Stimulated activated CD4-positive, alpha-beta T cell treated with anti-CD3 and anti-CD28 coated beads, Interleukin-4, amount 100 ng/mL, for 24 hours (primary cell): Measurements from ENCODE around the gene CA10.

Experiments used
- DNase-seq: peaks from one replicate; pipeline ENCODE4 v3.0.0-alpha.2; 2020

Gene CA10

DNA sequence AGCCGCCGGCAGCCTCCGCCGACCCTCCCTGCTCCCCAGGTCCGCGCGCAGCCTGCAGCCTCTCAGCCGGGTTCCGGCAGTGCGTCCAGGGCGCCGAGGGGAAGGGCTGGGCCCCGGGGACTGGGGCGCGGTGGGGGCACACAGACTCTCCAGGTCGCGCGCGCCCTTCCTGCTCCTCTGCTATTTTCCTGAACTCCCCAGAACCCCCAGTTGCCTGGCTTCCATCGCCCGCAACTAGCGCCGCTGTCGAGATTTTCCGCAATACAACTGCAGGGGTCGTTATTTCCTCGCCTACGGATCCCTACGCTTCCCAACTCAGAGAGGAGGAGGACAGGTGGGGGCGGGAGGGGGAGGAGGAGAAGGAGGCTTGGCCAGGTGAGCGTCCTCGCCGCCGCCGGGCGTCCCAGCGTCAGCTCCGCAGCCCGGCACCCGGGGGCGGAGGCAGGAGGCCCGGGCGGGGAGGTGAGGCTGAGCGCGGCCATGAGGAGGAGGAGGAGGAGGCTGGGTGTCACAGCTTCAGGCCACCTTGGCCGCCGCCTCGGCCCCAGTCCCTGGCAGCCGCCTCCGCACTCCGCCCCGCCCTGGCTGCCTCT is at the start of gene CA10:
Gene CA10 (minus strand): TSS at position 265 of the 593 bp plus-strand sequence.
- DNase-seq: no peak

DNA sequence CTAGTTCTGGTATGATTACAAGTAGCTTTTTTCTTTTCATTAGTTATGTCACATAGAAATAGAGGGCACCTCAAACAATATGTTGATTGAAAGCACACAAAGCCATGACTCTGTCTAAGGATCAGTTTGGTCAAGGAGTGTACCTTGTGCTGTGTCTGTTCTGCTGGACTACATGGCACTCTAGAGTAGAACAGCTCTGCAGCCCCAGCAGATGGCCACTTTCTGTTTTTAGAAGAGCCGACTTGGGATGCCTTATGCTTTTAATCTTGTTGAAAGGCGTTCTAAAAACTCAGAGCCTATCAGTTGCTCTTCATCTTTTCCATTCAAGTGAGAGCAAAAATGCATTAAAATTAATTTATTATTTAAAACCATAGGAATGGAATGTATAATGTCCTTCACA is 49.3 kb upstream of the CA10 start:
- no peak for DNase-seq

DNA sequence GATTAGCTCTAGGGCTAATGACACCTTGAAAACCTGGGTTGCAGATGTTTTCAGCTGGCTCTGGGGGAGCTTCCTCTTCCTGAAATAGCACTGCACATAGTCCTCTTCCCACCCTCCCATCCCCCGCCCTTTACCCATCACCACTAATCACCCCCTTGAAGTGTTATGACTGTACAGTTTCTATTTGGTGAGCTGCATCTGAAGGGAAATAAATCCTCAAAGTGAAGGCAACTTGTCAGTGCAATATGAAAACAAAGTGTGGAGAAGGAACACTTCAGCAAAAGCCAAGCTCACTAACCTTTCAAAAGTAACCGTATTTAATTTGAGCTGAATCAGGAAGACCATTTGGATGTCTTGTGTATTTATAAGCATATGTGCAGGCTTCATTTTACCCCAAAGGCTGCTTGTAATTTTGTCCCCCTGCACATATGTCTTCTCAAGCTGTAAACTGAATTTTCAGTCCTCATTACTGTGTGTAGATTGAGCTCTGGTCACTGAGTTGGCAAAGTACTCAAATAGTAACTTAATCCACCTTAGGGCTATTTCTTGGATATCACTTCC is 44.1 kb upstream of the CA10 start:
- no peak for DNase-seq

DNA sequence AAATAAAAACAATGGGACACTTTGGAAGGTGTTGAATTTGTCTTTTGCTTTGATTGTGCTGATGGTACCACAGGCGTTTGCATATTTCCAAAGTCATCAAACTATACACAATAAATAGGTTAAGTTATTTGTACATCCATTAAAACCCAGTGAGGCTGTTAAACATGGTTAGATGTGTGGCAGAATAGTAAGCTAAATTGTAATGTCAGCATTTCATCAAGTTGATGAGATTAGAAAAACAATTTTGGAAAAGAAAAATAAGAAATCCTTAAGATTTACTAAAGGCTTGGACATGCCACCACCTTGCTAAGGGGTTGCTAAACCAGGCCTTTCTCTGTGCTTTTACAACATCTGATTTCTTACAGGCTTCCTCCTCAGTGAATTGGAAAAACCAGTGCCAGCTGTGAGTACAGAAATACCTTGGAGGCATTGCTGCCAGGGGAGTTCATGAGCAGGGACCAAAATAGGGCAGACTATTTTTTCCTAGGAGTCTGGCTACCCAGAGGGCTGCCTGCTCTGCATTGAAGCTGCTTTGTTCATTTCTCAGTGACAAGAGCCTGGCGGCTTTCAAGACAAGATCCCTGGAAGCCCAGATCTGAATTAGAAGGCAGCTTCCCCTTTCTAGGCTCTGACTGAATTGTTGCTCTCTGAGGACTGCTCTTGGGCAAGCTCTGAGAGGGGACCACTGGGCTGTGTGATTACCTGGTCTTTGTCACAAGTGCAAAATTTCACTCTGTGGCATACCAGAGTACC is 43.4 kb upstream of the CA10 start:
- no peak for DNase-seq

DNA sequence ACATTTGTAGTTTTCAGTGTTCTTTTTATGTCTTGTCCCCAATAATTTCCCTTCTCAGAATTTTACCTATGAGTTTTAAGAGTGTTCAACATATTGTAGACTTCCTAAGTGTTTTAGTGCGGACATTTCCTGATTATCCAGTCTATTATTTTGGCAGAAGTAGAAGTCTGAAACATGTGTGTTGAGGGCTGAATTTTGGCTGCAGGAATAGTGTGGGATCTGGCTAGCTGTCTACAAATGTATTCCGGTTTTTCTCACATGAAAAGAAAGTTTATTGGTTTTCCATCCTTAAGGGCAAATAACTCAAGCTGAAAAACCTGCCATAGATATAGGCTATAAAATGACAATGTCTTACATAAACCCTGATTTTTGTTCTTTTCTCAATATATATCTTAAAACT is 33.0 kb upstream of the CA10 start:
- no peak for DNase-seq

DNA sequence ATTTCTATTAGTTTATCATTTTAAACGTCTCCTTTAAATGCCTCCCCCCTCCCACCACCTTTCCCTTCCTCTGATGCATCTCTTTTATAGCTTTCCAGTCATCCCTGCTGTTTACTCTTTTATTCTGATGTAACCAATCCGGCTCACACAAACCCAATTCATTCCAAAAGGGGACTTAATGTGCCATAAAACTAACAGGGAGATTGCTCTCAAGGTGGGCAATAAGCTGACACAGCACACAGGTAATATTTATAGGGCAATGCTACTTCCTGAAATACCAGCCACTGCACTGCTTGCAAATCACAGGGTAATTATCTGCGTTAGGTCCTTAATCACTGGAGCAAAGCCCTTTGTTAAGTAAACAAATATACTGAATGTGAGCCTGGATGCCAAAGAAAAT is 23.3 kb upstream of the CA10 start:
- no peak for DNase-seq

DNA sequence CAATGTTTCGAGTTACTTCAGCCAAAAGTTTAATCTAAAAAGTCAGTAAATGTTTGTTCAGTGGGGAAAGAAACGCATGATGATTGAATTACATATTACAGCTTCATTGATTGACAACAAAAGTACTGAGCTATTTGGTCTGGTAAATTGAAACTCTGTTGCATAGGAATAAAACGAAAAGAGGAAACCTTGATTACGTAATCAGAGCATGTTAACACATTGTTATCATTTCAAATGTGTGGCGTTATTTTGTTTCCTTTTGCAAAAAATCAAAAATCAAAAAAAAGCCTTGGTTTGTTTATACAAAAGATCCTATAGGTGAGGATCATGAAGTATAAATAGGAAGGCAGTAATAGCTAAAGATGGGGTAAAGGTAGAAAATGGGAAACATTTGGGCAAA is 19.5 kb upstream of the CA10 start:
- DNase-seq: no peak

DNA sequence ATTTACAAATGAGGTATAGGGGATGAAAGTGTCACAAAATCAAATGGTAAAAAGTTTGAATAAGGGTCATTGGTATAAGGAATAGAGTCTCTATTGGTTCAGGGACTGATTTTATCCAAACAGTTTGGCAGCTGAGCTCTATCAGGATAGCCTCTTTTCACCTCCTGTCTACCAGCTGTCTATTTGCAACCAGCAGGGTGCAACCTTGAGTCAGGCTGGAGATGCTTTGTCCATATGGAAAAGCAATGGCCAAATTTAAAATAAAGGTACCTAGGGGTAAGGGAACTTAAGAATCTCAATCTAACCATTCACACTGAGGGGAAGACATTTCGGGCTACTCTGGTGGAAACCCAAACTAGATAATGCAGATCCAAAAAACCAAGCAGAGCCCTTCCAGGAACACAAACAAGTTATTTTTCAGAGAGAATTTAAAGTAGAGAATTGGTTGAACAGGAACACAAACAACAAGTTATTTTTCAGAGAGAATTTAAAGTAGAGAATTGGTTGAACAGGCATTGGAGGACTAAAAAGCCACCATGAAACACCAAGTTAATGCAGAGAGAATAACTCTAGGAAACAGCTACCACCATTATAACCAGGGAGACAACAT is 12.6 kb upstream of the CA10 start:
- no peak for DNase-seq

DNA sequence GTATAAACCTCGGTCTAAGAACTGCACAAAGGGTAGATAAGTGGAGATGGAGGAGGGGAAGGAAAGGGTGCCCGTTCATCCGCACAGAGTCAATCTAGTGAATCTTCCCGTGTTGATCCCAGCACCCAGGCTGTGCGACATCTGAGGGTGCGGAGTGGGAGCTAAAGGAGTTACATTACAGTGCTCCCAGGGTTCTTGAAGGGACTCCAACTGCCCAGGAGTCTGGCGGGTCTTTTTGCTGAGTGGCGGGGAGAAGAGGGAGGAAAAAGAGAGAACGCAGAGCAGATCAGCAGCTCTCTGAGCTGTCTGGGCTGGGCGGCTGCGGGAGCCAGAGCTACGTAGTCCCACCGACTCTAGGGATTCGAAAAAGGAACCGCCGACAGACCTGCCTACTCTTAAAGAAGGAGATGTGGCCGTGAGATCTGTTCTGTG is 1.6 kb upstream of the CA10 start:
- DNase-seq: no peak

DNA sequence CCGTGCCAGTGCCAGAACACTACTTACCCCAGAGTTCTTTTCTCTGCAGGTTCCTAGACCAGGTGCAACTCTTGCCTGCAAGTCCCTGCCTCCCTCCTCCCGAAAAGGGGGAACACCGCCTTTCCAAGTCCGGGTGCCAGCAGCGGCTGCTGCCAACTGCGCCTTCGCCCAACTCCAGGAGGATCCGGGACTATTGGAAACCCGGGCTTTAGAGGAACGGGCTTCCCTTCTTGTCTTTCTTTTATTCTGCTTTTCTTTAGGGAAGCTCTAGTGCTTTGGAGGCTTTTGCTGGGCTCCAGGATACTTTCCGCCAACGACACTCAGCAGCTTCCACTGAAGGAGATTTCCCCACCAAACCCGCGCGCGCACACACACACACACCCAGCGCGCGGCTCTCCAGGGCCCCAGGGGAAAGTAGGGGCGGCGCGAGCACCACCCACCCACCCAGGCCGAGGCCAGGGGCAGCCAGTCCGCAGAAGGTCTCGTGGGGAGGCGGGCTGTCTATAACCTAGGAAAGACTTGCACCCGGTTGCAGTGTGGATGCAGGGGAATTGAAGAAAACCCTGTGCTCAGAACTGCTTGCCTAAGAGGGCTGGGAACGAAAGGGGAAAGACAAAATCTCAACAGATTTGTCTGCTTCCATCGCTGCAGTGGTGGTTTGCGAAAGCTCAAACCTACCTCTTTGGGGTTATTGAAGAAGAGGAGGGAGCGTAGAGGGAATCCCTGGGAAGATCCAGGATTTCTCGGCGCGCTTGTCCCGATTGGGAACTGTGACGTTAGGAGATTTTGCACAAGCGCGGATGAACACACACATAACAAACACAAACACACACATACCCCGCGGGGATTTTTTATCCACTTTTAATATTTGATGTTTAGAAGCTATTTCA is 977 bp upstream of the CA10 start:
- DNase-seq: no peak

DNA sequence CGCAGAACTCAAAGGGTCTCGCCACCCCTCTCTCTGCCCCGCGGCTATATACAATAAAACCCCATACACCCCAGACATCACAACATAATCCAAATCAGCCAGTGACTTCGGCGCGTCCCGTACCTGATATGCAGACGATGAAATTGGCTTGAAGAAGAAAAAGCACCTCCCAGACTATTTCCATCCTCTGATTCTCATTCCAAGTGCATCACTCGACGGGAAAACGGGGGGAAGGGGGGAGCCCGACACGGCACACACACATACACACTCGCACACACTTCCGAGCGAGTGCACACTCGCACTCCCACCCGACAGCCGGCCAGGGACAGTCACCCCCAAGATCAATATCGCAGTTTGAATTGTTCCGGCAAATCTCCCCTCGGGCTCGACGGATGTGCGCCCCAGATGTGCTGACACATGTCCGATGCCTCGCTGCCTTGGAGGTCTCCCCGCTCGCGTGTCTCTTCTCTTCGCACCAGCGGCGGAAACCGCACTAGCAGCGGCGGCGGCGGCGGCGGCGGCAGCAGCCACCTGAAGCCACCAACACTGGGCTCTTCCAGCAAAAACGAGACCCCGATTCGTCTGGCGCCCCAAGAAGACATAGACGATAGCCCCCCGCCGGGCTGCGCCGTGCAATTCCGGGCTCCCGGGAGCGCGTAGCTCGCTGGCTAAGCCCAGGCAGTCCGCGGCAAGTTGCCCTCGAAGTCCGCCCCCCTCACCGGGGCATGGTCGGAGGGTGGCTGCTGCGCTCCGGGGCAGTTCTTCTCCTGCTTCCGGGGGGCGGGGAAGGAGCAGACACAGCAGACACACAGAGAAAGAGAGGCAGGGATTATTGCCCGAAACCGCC is 688 bp downstream of the CA10 start:
- DNase-seq: no peak

DNA sequence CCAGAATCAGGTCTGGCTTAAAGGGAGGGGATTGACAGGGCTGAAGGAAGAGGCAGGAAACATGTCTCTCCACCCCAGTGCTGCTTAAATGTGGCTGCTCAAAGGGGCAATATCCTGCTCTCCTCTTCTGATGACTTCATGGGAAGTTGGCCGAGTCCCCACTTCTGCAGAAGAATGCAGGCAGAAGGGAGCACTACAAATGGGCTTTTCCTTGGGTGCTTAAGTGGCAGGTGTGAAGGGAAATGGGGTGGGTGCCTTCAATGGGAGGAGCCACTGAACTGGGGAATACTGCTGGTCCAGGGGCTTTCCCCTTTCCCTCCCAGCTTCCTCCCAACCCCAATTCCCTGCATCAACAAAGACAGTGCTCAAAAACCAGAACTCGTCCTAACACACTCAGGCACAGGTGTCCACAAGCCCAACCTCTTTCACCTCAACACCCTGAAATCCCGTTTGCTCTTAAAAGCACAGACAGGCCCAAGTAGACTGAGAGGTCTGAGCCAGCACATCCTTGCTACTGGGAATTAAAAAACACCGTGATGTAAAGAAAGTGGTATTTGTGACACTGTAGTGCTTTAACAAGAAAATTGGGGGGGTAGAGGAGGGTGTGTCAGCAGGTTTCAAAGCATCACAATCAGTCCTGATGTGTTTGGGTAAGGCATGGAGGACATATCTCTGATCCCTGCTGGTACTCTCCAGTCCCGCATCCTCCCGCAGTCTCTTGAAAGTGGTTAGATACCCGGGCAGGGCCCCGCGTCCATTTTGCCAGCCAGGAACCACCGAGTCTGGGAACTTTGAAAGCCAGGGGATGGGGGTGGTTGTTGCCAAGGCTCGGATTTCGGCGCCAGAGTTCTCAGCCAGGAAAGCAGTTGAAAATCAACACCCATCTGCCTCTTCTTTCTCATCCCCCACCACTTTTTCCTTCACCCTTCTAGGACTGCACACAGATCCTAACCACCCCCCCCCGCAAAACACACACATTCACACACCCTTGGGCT is 1.6 kb downstream of the CA10 start:
- DNase-seq: no peak

DNA sequence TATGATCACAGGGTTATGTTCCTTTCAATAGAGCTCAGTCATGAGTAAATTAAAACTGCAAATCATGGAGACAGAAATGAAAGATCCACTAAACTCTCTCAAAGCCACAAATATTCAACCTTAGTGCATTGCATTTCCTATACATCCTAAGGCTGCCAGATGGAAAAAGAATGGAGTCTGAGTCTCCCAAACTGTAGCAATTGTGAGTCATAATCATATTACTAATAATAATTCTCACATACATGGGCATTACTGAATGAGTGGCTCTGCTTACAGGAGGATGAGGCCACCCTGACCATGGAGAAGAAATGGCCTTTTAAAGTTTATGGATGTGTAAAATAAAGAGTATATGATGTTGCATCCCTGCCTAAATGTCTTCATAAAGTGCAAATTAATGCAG is 3.2 kb downstream of the CA10 start:
- no peak for DNase-seq

DNA sequence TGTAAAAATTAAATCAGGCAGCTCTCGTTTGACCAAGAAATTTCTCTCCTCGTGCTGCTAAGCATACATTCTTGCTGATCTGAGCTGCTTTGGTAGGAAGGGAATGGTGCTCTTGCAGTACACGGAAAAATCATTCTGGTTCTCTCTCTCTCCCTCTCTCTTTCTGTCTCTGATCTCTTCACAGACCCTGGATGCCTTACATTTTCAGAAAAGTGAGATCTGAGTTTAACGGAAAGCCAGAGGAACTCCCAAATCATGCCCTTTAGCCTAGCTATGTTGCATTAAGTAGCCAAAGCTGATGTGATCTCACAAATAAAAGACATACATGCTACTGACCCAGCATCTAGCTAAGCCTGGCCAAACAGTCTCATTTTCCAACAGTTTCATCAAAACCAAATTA is 4.0 kb downstream of the CA10 start:
- DNase-seq: no peak

DNA sequence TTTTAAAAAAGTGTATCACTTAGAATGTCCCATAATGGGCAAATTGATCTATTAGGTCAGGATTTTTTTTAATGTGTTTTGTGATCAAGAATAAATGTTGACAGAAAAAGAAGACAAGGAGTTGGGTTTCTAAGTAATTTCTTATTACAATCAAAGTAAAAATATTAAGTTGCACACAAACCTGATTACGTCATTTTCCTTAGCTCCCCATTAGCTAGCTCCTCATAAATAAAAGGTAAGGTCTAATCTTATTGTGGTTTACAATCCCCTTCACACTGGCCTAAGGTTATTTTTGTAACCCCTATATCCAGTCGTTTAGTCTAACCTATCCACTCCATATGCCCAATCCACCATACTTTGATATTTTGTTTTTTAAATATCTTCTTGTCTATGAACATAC is 7.6 kb downstream of the CA10 start:
- DNase-seq: no peak

DNA sequence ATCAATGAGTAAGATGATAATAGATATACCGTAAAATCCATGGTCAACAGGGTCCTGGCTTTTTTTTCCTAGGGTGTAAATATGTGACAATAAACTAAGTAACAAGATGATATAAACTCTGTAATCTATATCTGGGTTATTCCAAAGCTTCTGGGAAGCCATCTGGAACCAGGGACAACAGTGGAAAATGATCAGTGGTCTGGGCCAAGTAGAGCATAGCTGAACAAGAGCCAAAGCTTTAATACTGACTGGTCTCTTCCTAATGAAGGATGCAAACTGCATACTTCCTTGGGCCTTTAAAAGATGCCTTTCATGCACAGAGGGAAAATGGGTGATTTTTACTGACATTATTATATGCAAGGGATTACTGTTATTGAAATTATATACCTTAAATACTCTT is 8.9 kb downstream of the CA10 start:
- DNase-seq: no peak

DNA sequence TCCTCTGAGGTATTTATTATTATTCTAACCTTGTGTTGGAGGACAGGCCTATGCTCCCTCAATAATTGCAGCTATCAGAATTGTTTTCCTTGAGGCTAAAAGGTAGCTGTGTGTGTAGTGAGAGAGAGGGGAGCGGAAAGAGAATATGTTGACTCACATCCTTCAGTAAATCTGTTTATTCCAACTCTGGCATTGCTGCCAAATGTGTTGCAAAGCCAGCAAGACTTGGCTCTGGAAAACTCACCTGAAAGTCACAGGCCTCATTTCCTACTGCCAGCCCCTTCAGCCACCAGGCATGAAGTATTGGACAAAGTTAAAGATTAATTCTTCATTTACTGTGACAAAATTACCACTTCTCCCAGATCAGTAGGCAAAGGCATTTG is 9.6 kb downstream of the CA10 start:
- no peak for DNase-seq

DNA sequence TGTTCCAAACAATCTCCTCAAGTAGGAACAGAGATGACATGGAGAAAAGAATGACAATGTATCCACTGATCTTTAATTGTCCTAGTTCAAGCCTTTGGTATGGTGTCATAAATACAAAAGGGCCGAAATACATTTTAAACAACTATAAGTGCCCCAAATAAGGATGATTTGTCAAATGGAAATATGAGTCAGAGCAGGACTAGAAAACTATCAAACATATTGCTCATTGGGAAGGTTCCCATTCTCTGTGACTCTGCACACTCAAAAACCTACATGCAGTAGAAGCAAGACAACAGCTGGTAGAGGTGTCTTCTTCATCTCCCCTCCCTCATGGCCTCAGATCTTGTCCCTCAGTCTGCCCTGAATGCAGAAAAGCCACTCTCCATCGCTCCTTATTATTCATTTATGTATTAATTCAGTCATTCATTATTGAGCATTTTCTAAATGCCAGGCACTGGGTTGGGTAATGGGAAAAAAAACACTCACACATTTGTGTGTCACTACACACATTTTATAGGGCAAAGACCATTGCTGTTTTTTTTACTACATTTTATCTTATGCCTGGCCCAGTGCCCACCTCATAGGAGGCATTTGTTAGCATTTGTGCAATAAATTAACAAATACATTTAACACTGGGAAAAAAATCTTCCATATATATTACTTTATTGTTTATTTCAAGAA is 10.1 kb downstream of the CA10 start:
- no peak for DNase-seq

DNA sequence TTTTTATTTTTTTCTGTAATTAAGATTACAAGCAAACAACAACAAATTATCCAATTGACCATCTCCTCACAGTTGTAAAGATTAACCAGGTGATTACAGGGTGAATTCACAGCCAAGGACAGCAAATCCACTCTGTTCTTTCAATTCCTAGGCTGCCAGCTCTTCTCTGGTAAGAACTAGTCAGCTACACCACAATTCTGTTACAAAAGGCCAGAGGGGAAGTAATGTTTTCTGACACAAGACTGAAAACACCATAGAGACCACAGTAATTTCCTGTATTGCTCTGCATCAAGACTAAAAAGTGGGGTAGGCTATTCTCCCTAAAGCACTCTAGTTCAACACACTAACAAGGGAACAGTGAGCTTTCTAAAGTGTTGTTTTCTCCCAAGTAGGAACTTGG is 10.6 kb downstream of the CA10 start:
- no peak for DNase-seq

DNA sequence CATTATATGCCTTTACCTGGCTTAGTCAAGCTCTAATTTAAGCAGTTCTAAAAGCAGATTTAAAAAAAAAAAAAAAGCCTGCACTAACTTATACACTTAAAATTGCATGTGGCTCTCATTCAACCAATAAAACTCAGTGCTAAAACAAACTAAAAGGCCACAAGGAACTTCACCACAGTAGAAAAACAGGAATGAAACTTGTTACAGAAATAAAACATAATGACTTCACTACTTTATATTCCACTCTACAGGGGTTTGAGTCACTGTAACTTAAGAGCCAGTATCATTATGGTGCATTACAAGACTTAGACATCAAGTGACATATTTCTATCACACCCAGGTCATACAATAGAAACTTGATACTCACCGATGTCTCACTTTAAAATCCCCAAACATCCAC is 11.1 kb downstream of the CA10 start:
- DNase-seq: no peak
